Lower leg skin (tissue), 3 donors: ENCODE results near the gene NTRK3.

Experiments
- CTCF ChIP-seq, 3 donors: fragments of 450-650 bp; IDR thresholded peaks; one replicate each; pipeline ENCODE4 v1.5.1; 2016; ENCODE audit warnings: antibody characterized with exemption in 3 of 3, mild to moderate bottlenecking in 3 of 3, moderate library complexity in 2 of 3
- POLR2A ChIP-seq, 2 donors: fragments of 450-650 bp; IDR thresholded peaks; one replicate each; pipeline ENCODE4 v1.6.1; 2016 to 2017; ENCODE audit warnings: antibody characterized with exemption in 2 of 2, mild to moderate bottlenecking in 1 of 2, moderate library complexity in 1 of 2

DNA sequence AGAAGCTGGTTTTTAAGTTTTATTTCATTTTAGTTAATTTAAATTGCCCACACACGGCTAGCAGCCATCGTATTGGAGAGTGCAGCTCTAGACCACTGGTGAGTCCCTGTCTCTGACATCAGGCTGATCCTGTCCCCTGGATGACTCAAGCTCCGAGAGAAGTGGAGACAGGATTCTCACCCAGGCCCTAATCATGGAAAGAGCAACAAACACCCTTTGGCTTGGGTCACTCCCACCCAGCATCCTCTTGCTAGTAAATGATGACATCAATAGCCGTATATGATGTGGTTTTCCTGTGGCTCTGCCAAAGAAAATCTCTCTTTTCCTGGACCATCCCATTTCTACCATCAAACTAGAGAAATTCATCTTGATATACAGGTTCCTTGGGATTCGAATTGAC, 182.2 kb downstream of the NTRK3 start:
- no peak for TF ChIP-seq CTCF (IDR thresholded peaks at IDR 0.05)
- TF ChIP-seq POLR2A (IDR thresholded peaks at IDR 0.05) = no peak
